Midbrain (tissue), 1 donor: ENCODE results near the gene ARFIP1.

Experiments used
- DNase-seq: peaks from one replicate; lab custom pipeline; 2025; lab: John Stamatoyannopoulos, UW

ARFIP1 gene

GRCh38 chr4:152938237-152938947 lies 158.6 kb downstream of the ARFIP1 start:
- DNase-seq = no peak

GRCh38 chr4:152939621-152940020 lies 159.9 kb downstream of the ARFIP1 start:
- DNase-seq = no peak

GRCh38 chr4:152940461-152940860 lies 160.7 kb downstream of the ARFIP1 start:
- DNase-seq = no peak

GRCh38 chr4:152941411-152941810 lies 161.7 kb downstream of the ARFIP1 start:
- no peak for DNase-seq

- no peak for DNase-seq
Measured at GRCh38 chr4:152942346-152942745, 162.6 kb downstream of the ARFIP1 start.

- no peak for DNase-seq
Measured at GRCh38 chr4:152943672-152944071, 163.9 kb downstream of the ARFIP1 start.

GRCh38 chr4:152944666-152945320 lies 165.0 kb downstream of the ARFIP1 start:
- no peak for DNase-seq

- no peak for DNase-seq
Measured at GRCh38 chr4:152945639-152946038, 165.9 kb downstream of the ARFIP1 start.

GRCh38 chr4:152946446-152946845 lies 166.7 kb downstream of the ARFIP1 start:
- no peak for DNase-seq

GRCh38 chr4:152947311-152947710 lies 167.6 kb downstream of the ARFIP1 start:
- DNase-seq = no peak

GRCh38 chr4:152949930-152950329 lies 170.2 kb downstream of the ARFIP1 start:
- no peak for DNase-seq

- DNase-seq = no peak
Measured at GRCh38 chr4:152950402-152951274, 170.9 kb downstream of the ARFIP1 start.

GRCh38 chr4:152951348-152951747 lies 171.6 kb downstream of the ARFIP1 start:
- no peak for DNase-seq

GRCh38 chr4:152953514-152953913 lies 173.8 kb downstream of the ARFIP1 start:
- no peak for DNase-seq

- no peak for DNase-seq
Measured at GRCh38 chr4:152954741-152955140, 175.0 kb downstream of the ARFIP1 start.

- DNase-seq = no peak
Measured at GRCh38 chr4:152956147-152956546, 176.4 kb downstream of the ARFIP1 start.

GRCh38 chr4:152956650-152957436 lies 177.1 kb downstream of the ARFIP1 start:
- no peak for DNase-seq

GRCh38 chr4:152957437-152958171 lies 177.8 kb downstream of the ARFIP1 start:
- DNase-seq = no peak

- no peak for DNase-seq
Measured at GRCh38 chr4:152959080-152959479, 179.3 kb downstream of the ARFIP1 start.

- DNase-seq = no peak
Measured at GRCh38 chr4:152960082-152960481, 180.3 kb downstream of the ARFIP1 start.
